Mesenchymal stem cell (in vitro differentiated cells and primary cell): ENCODE measurements around the gene SRGAP3.

ENCODE experiments used
- DNase-seq: peaks from one replicate; pipeline ENCODE4 v3.0.0-alpha.2; 2013
- H2AFZ ChIP-seq: one replicate; pipeline ENCODE4 v1.6.1; 2013; ENCODE audit warnings: low read depth, mild to moderate bottlenecking, control low read depth, inconsistent platforms, low read length, moderate library complexity
- H2AK5ac ChIP-seq: 2 replicates; pipeline ENCODE4 v1.6.1; 2013; ENCODE audit warnings: low read length, moderate library complexity, mild to moderate bottlenecking, inconsistent platforms; ENCODE audit not compliant: severe bottlenecking
- H2BK120ac ChIP-seq: one replicate; pipeline ENCODE4 v1.6.1; 2013; ENCODE audit warnings: low read depth, mild to moderate bottlenecking, inconsistent platforms, low read length, moderate library complexity
- H2BK12ac ChIP-seq, 2 experiments: one replicate each; pipeline ENCODE4 v1.6.1; 2013; ENCODE audit warnings: inconsistent platforms in 2 of 2, low read length in 2 of 2, mild to moderate bottlenecking in 2 of 2, moderate library complexity in 2 of 2, control low read depth in 1 of 2
- H2BK15ac ChIP-seq: one replicate; pipeline ENCODE4 v1.6.1; 2013; ENCODE audit warnings: mild to moderate bottlenecking, low read depth, inconsistent platforms; ENCODE audit not compliant: poor library complexity, severe bottlenecking
- H2BK5ac ChIP-seq: 2 replicates; pipeline ENCODE4 v1.6.1; 2013; ENCODE audit warnings: low read depth, mild to moderate bottlenecking, low read length, control low read depth, inconsistent platforms; ENCODE audit not compliant: poor library complexity, severe bottlenecking
- H3K14ac ChIP-seq, 2 experiments: one replicate each; pipeline ENCODE4 v1.6.1; 2013; ENCODE audit warnings: inconsistent platforms in 2 of 2, low read length in 2 of 2, control low read depth in 1 of 2, mild to moderate bottlenecking in 1 of 2, moderate library complexity in 1 of 2
- H3K18ac ChIP-seq, 2 experiments: one replicate each; pipeline ENCODE4 v1.6.1; 2013; ENCODE audit warnings: inconsistent platforms in 2 of 2, low read length in 2 of 2, control low read depth in 1 of 2, low read depth in 1 of 2, mild to moderate bottlenecking in 1 of 2
- H3K23ac ChIP-seq, 2 experiments: one replicate each; pipeline ENCODE4 v1.6.1; 2013; ENCODE audit warnings: inconsistent platforms in 2 of 2, low read length in 2 of 2, mild to moderate bottlenecking in 2 of 2, moderate library complexity in 2 of 2, control low read depth in 1 of 2
- H3K27ac ChIP-seq: 2 replicates; pipeline ENCODE4 v1.5.1; 2013; ENCODE audit warnings: mild to moderate bottlenecking, moderate library complexity, low read length, control low read depth, inconsistent platforms; ENCODE audit not compliant: poor library complexity, severe bottlenecking
- H3K27me3 ChIP-seq, 2 experiments: 2 replicates each; pipeline versions ENCODE4 v1.6.1 to v1.7.0; 2013; ENCODE audit warnings: low read length in 2 of 2, mild to moderate bottlenecking in 2 of 2, moderate library complexity in 2 of 2, control low read depth in 1 of 2, inconsistent platforms in 1 of 2; ENCODE audit not compliant: control insufficient read depth in 1 of 2, insufficient read depth in 1 of 2
- H3K36me3 ChIP-seq, 2 experiments: 2 replicates each; pipeline versions ENCODE4 v1.6.1 to v1.7.0; 2013; ENCODE audit warnings: low read length in 2 of 2, control low read depth in 1 of 2, inconsistent platforms in 1 of 2, low read depth in 1 of 2, mild to moderate bottlenecking in 1 of 2; ENCODE audit not compliant: insufficient read depth in 2 of 2, control insufficient read depth in 1 of 2
- H3K4ac ChIP-seq, 2 experiments: one replicate each; pipeline ENCODE4 v1.6.1; 2013; ENCODE audit warnings: inconsistent platforms in 2 of 2, low read length in 2 of 2, mild to moderate bottlenecking in 2 of 2, moderate library complexity in 2 of 2, control low read depth in 1 of 2, low read depth in 1 of 2
- H3K4me1 ChIP-seq: 2 replicates; pipeline ENCODE4 v1.6.1; 2013; ENCODE audit warnings: low read depth, low read length, control low read depth; ENCODE audit not compliant: control insufficient read depth, insufficient read depth
- H3K4me2 ChIP-seq: 2 replicates; pipeline ENCODE4 v1.6.1; 2013; ENCODE audit warnings: low read length, mild to moderate bottlenecking, inconsistent platforms; ENCODE audit not compliant: poor library complexity, severe bottlenecking
- H3K4me3 ChIP-seq, 2 experiments: 2 replicates each; pipeline versions ENCODE4 v1.5.1 to v1.7.0; 2013; ENCODE audit warnings: low read length in 2 of 2, mild to moderate bottlenecking in 2 of 2, control low read depth in 1 of 2, low read depth in 1 of 2; ENCODE audit not compliant: insufficient read depth in 1 of 2
- H3K79me1 ChIP-seq: replicated peaks from 2 replicates; pipeline ENCODE4 v1.6.1; 2013; ENCODE audit warnings: mild to moderate bottlenecking, control low read depth, low read length, inconsistent platforms; ENCODE audit not compliant: poor library complexity, severe bottlenecking
- H3K9ac ChIP-seq: 2 replicates; pipeline ENCODE4 v1.7.0; 2013; ENCODE audit warnings: mild to moderate bottlenecking, low read length, moderate library complexity
- H3K9me3 ChIP-seq: 2 replicates; pipeline ENCODE4 v1.7.0; 2013; ENCODE audit warnings: mild to moderate bottlenecking, low read length; ENCODE audit not compliant: control insufficient read depth
- H4K8ac ChIP-seq: one replicate; pipeline ENCODE4 v1.6.1; 2013; ENCODE audit warnings: inconsistent platforms, mild to moderate bottlenecking, low read length, moderate library complexity
- H4K91ac ChIP-seq: one replicate; pipeline ENCODE4 v1.6.1; 2013; ENCODE audit warnings: mild to moderate bottlenecking, low read length, inconsistent platforms
- WGBS: methylation state at CpG from one replicate; pipeline ENCODE4 v1.1.7; 2013; ENCODE audit warnings: mixed read lengths; 5-methylcytosine and 5-hydroxymethylcytosine counted together

Gene SRGAP3

GRCh38 chr3:8983026-8983425 is 266.4 kb downstream of the SRGAP3 start:
- Histone ChIP-seq H3K9ac (peak overlapping the region; percentile 52), H3K27ac (no peak overlapping the region)
- WGBS = 69% methylated on average over 1 of the region's 1 CpG

GRCh38 chr3:8982509-8982908 is 266.9 kb downstream of the SRGAP3 start:
- no peak overlapping the region for H3K14ac ChIP-seq
- no peak overlapping the region for H2AK5ac ChIP-seq
- DNase-seq = peak; percentile 58
- H3K27ac ChIP-seq = no peak overlapping the region
- H3K9ac ChIP-seq = peak overlapping the region; percentile 52
- peaks cover 12% of the 10 kb centered on the region for H3K9me3 ChIP-seq
- peaks cover 0 to 40% of the 10 kb centered on the region in 2 experiments for H3K27me3 ChIP-seq
- no peak overlapping the region for H4K91ac ChIP-seq
- no peak overlapping the region for H4K8ac ChIP-seq
- H3K23ac ChIP-seq = no peak overlapping the region
- no peak overlapping the region for H3K18ac ChIP-seq
- WGBS = 22% methylated on average over 2 of the region's 5 CpGs
- no peak overlapping the region for H2BK15ac ChIP-seq
- H2BK5ac ChIP-seq = no peak overlapping the region
- H2BK120ac ChIP-seq = no peak overlapping the region
- no peak overlapping the region for H3K4me2 ChIP-seq
- no peak overlapping the region for H3K4me3 ChIP-seq
- no peaks in the 10 kb centered on the region for H3K79me1 ChIP-seq
- H3K4ac ChIP-seq = no peak overlapping the region
- no peaks in the 10 kb centered on the region for H3K4me1 ChIP-seq
- H3K36me3 ChIP-seq = no peaks in the 10 kb centered on the region
- H2BK12ac ChIP-seq = no peak overlapping the region
- no peak overlapping the region for H2AFZ ChIP-seq

More at GRCh38 chr3:8983026-8983425, 266.4 kb downstream of the SRGAP3 start:
- no peak overlapping the region for H2BK15ac ChIP-seq
- no peak overlapping the region for H3K18ac ChIP-seq
- no peaks in the 10 kb centered on the region for H3K36me3 ChIP-seq
- H3K4ac ChIP-seq = no peak overlapping the region
- peaks cover 0 to 35% of the 10 kb centered on the region in 2 experiments for H3K27me3 ChIP-seq
- H3K23ac ChIP-seq = no peak overlapping the region
- no peak overlapping the region for H4K91ac ChIP-seq
- H2BK12ac ChIP-seq = no peak overlapping the region
- H2BK5ac ChIP-seq = no peak overlapping the region
- no peak for DNase-seq
- H3K79me1 ChIP-seq = no peaks in the 10 kb centered on the region
- no peak overlapping the region for H2AK5ac ChIP-seq
- H3K4me1 ChIP-seq = no peaks in the 10 kb centered on the region
- no peak overlapping the region for H3K4me2 ChIP-seq
- peaks cover 12% of the 10 kb centered on the region for H3K9me3 ChIP-seq
- no peak overlapping the region for H3K4me3 ChIP-seq
- no peak overlapping the region for H3K14ac ChIP-seq
- H2BK120ac ChIP-seq = no peak overlapping the region
- H4K8ac ChIP-seq = no peak overlapping the region
- no peak overlapping the region for H2AFZ ChIP-seq

GRCh38 chr3:8981700-8982099 is 267.7 kb downstream of the SRGAP3 start:
- no peak overlapping the region for H2BK120ac ChIP-seq
- no peak overlapping the region for H4K8ac ChIP-seq
- H3K23ac ChIP-seq = no peak overlapping the region
- H3K4me1 ChIP-seq = no peaks in the 10 kb centered on the region
- H2BK12ac ChIP-seq = no peak overlapping the region
- no peak overlapping the region for H3K9ac ChIP-seq
- no peak overlapping the region for H3K14ac ChIP-seq
- H3K4me2 ChIP-seq = no peak overlapping the region
- no peak overlapping the region for H2BK15ac ChIP-seq
- no peak overlapping the region for H3K27ac ChIP-seq
- peaks cover 12% of the 10 kb centered on the region for H3K9me3 ChIP-seq
- no peak overlapping the region for H3K4me3 ChIP-seq
- H3K79me1 ChIP-seq = no peaks in the 10 kb centered on the region
- 90% methylated on average over 9 of the region's 9 CpGs for WGBS
- no peak for DNase-seq
- H3K36me3 ChIP-seq = no peaks in the 10 kb centered on the region
- H3K27me3 ChIP-seq = peaks cover 3 to 43% of the 10 kb centered on the region in 2 experiments
- H3K4ac ChIP-seq = no peak overlapping the region
- H2BK5ac ChIP-seq = no peak overlapping the region
- H2AK5ac ChIP-seq = no peak overlapping the region
- no peak overlapping the region for H2AFZ ChIP-seq
- no peak overlapping the region for H4K91ac ChIP-seq
- H3K18ac ChIP-seq = no peak overlapping the region

- no peak overlapping the region for H4K91ac ChIP-seq
- no peaks in the 10 kb centered on the region for H3K79me1 ChIP-seq
- H3K9ac ChIP-seq = no peak overlapping the region
- H3K4ac ChIP-seq = no peak overlapping the region
- H3K27ac ChIP-seq = no peak overlapping the region
- no peak for DNase-seq
- H2BK12ac ChIP-seq = no peak overlapping the region
- no peak overlapping the region for H3K14ac ChIP-seq
- H2BK15ac ChIP-seq = no peak overlapping the region
- no peak overlapping the region for H2AFZ ChIP-seq
- no peak overlapping the region for H3K4me3 ChIP-seq
- no peak overlapping the region for H4K8ac ChIP-seq
- H3K36me3 ChIP-seq = no peaks in the 10 kb centered on the region
- no peak overlapping the region for H2AK5ac ChIP-seq
- no peak overlapping the region for H2BK120ac ChIP-seq
- no peak overlapping the region for H3K18ac ChIP-seq
- H2BK5ac ChIP-seq = no peak overlapping the region
- H3K9me3 ChIP-seq = peaks cover 12% of the 10 kb centered on the region
- no peak overlapping the region for H3K4me2 ChIP-seq
- WGBS = 88% methylated on average over 9 of the region's 9 CpGs
- H3K27me3 ChIP-seq = peaks cover 3 to 43% of the 10 kb centered on the region in 2 experiments
- H3K4me1 ChIP-seq = no peaks in the 10 kb centered on the region
- H3K23ac ChIP-seq = no peak overlapping the region
Measured at GRCh38 chr3:8981296-8981695, 268.1 kb downstream of the SRGAP3 start.
